H1 (cell line): ENCODE data around the gene IFT122. TPM values are rescaled to one million over a fixed set of nuclear protein-coding genes. Genes with fewer than 3 reads are reported as not detected.

Experiments
- CTCF ChIA-PET: fragments of 300-600 bp; sonication (Branson Sonifier 250); formaldehyde crosslinking; loops from one replicate; lab custom pipeline; 2021; ENCODE audit not compliant: partially characterized antibody; lab: Charles Lee
- POLR2A ChIA-PET: fragments of 300-600 bp; sonication (Branson Sonifier 250); formaldehyde crosslinking; loops from one replicate; lab custom pipeline; 2021; ENCODE audit warnings: inconsistent platforms; ENCODE audit not compliant: partially characterized antibody; lab: Charles Lee
- DNase-seq, 2 experiments: peaks; one replicate each; pipeline versions ENCODE4 v3.0.0 to v3.0.0-alpha.2; 2010 to 2022; ENCODE audit warnings: low spot score in 2 of 2, low read depth in 1 of 2, mixed read lengths in 1 of 2
- FAIRE-seq: peaks from 2 replicates; lab custom pipeline; 2011; peaks lifted over from hg19 to GRCh38; lab: Jason Lieb, UNC
- H2AFZ ChIP-seq: 2 replicates; pipeline ENCODE4 v1.8.1; 2012; ENCODE audit warnings: low read length, inconsistent platforms
- H2AK5ac ChIP-seq: 2 replicates; pipeline ENCODE4 v1.6.1; 2013; ENCODE audit warnings: low read depth, low read length
- H2BK120ac ChIP-seq: replicated peaks from 2 replicates; pipeline ENCODE3; 2013; ENCODE audit warnings: low read depth, low read length, inconsistent platforms
- H2BK12ac ChIP-seq: 2 replicates; pipeline ENCODE4 v1.6.1; 2013; ENCODE audit warnings: low read depth, low read length
- H2BK15ac ChIP-seq: 2 replicates; pipeline ENCODE4 v1.6.1; 2013; ENCODE audit warnings: low read length
- H2BK20ac ChIP-seq: 2 replicates; pipeline ENCODE4 v1.6.1; 2013; ENCODE audit warnings: low read length
- H2BK5ac ChIP-seq: 2 replicates; pipeline ENCODE4 v1.6.1; 2013; ENCODE audit warnings: low read depth, low read length
- H3K14ac ChIP-seq: 2 replicates; pipeline ENCODE4 v1.6.1; 2013; ENCODE audit warnings: inconsistent platforms; ENCODE audit not compliant: insufficient read length
- H3K18ac ChIP-seq: 2 replicates; pipeline ENCODE4 v1.6.1; 2013; ENCODE audit warnings: low read length; ENCODE audit errors: extremely low read depth
- H3K23ac ChIP-seq: 2 replicates; pipeline ENCODE4 v1.6.1; 2013; ENCODE audit warnings: inconsistent platforms; ENCODE audit not compliant: insufficient read length
- H3K23me2 ChIP-seq: 2 replicates; pipeline ENCODE4 v1.6.1; 2013; ENCODE audit warnings: low read depth, low read length
- H3K27ac ChIP-seq: 2 replicates; pipeline ENCODE4 v1.6.1; 2011; ENCODE audit warnings: low read depth, low read length, inconsistent platforms
- H3K27me3 ChIP-seq, 4 experiments: replicated peaks in 1 of 4; 1 replicate in 1 of 4; 2 replicates in 3 of 4; pipeline versions ENCODE4 v1.6.1 to v1.8.1; 2011 to 2013; ENCODE audit warnings: low read length in 3 of 4, mild to moderate bottlenecking in 3 of 4, inconsistent platforms in 2 of 4, mixed read lengths in 2 of 4, moderate library complexity in 1 of 4; ENCODE audit not compliant: control insufficient read depth in 3 of 4, insufficient read depth in 3 of 4; ENCODE audit errors: extremely low read depth in 1 of 4
- H3K36me3 ChIP-seq, 4 experiments: 2 replicates each; pipeline versions ENCODE4 v1.6.1 to v1.8.1; 2011 to 2013; ENCODE audit warnings: mild to moderate bottlenecking in 4 of 4, low read length in 3 of 4, moderate library complexity in 2 of 4, control low read depth in 1 of 4, inconsistent platforms in 1 of 4; ENCODE audit not compliant: insufficient read depth in 4 of 4, control insufficient read depth in 2 of 4
- H3K4ac ChIP-seq: replicated peaks from 2 replicates; pipeline ENCODE3; 2013; ENCODE audit warnings: low read length, low read depth, mixed read lengths, inconsistent platforms; ENCODE audit not compliant: insufficient read length
- H3K4me1 ChIP-seq, 4 experiments: replicated peaks in 1 of 4; 1 replicate in 1 of 4; 2 replicates in 3 of 4; pipeline versions ENCODE4 v1.6.1 to v1.8.1; 2011 to 2013; ENCODE audit warnings: low read length in 3 of 4, inconsistent platforms in 2 of 4, mixed read lengths in 1 of 4; ENCODE audit not compliant: insufficient read depth in 4 of 4, control insufficient read depth in 3 of 4
- H3K4me2 ChIP-seq, 2 experiments: 2 replicates each; pipeline versions ENCODE4 v1.6.1 to v1.8.1; 2011 to 2013; ENCODE audit warnings: low read depth in 2 of 2, low read length in 2 of 2, control low read depth in 1 of 2, inconsistent platforms in 1 of 2, mild to moderate bottlenecking in 1 of 2; ENCODE audit not compliant: insufficient read depth in 1 of 2
- H3K4me3 ChIP-seq, 4 experiments: fragments of 200-600, 300-600 bp in 1 of 4; sonication (generic), shearing (Covaris generic), sonication (Bioruptor Twin) in 1 of 4; 2 replicates each; pipeline versions ENCODE4 v1.5.1 to v1.8.1; 2011 to 2016; ENCODE audit warnings: low read length in 4 of 4, low read depth in 3 of 4, control low read depth in 2 of 4, inconsistent platforms in 2 of 4, mild to moderate bottlenecking in 2 of 4, mixed read lengths in 1 of 4, moderate library complexity in 1 of 4; ENCODE audit not compliant: insufficient read depth in 2 of 4; ENCODE audit errors: extremely low read depth in 1 of 4
- H3K56ac ChIP-seq: replicated peaks from 2 replicates; pipeline ENCODE3; 2013; ENCODE audit warnings: low read depth, mild to moderate bottlenecking, mixed read lengths, low read length, inconsistent platforms; ENCODE audit not compliant: insufficient read length
- H3K79me1 ChIP-seq: 2 replicates; pipeline ENCODE4 v1.6.1; 2013; ENCODE audit warnings: low read depth, low read length, control low read depth
- H3K79me2 ChIP-seq, 2 experiments: 2 replicates each; pipeline versions ENCODE4 v1.6.1 to v1.8.1; 2012 to 2013; ENCODE audit warnings: low read length in 2 of 2, mild to moderate bottlenecking in 2 of 2, inconsistent platforms in 1 of 2; ENCODE audit not compliant: insufficient read depth in 2 of 2, control insufficient read depth in 1 of 2
- H3K9ac ChIP-seq, 4 experiments: replicated peaks in 1 of 4; 1 replicate in 1 of 4; 2 replicates in 3 of 4; pipeline versions ENCODE4 v1.6.1 to v1.8.1; 2011 to 2013; ENCODE audit warnings: low read depth in 3 of 4, low read length in 3 of 4, control low read depth in 2 of 4, mild to moderate bottlenecking in 2 of 4, moderate library complexity in 2 of 4, inconsistent platforms in 1 of 4; ENCODE audit errors: extremely low read depth in 1 of 4
- H3K9me3 ChIP-seq, 2 experiments: 2 replicates each; pipeline versions ENCODE4 v1.6.1 to v1.8.1; 2012 to 2013; ENCODE audit warnings: mild to moderate bottlenecking in 2 of 2, moderate library complexity in 2 of 2, control low read depth in 1 of 2, inconsistent platforms in 1 of 2, low read depth in 1 of 2, low read length in 1 of 2, mixed read lengths in 1 of 2; ENCODE audit not compliant: insufficient read depth in 2 of 2
- H4K20me1 ChIP-seq, 2 experiments: replicated peaks in 1 of 2; 2 replicates each; pipeline versions ENCODE3 to v1.8.1; 2011 to 2013; ENCODE audit warnings: inconsistent platforms in 2 of 2, low read length in 2 of 2, mild to moderate bottlenecking in 1 of 2; ENCODE audit not compliant: insufficient read depth in 2 of 2, control insufficient read depth in 1 of 2
- H4K5ac ChIP-seq: 2 replicates; pipeline ENCODE4 v1.6.1; 2013; ENCODE audit warnings: low read length, low read depth, mixed read lengths, inconsistent platforms; ENCODE audit not compliant: insufficient read length
- H4K8ac ChIP-seq: 2 replicates; pipeline ENCODE4 v1.8.0; 2013; ENCODE audit warnings: mild to moderate bottlenecking, moderate library complexity, low read length, inconsistent platforms; ENCODE audit not compliant: insufficient read depth; ENCODE audit errors: extremely low read depth
- H4K91ac ChIP-seq: replicated peaks from 2 replicates; pipeline ENCODE3; 2013; ENCODE audit warnings: low read length, mixed read lengths, inconsistent platforms; ENCODE audit not compliant: insufficient read length
- CREB1 ChIP-seq: IDR thresholded peaks from 2 replicates; pipeline ENCODE4 v1.6.1; 2012; ENCODE audit warnings: inconsistent platforms
- EP300 ChIP-seq, 2 experiments: IDR thresholded peaks; 1 replicate in 1 of 2; 2 replicates in 1 of 2; pipeline ENCODE4 v1.6.1; 2011 to 2012; ENCODE audit warnings: low read depth in 2 of 2, low read length in 2 of 2, mild to moderate bottlenecking in 2 of 2, borderline replicate concordance in 1 of 2, inconsistent platforms in 1 of 2, moderate library complexity in 1 of 2
- HDAC6 ChIP-seq: IDR thresholded peaks from one replicate; pipeline ENCODE4 v1.7.1; 2012; ENCODE audit warnings: low read depth, mild to moderate bottlenecking, inconsistent platforms, low read length, moderate library complexity
- POLR2AphosphoS5 ChIP-seq: IDR thresholded peaks from 2 replicates; pipeline ENCODE4 v1.6.1; 2011; ENCODE audit warnings: low read depth, low read length
- SIRT6 ChIP-seq: IDR thresholded peaks from one replicate; pipeline ENCODE4 v1.7.1; 2012; ENCODE audit warnings: low read length, inconsistent platforms
- ZNF274 ChIP-seq: IDR thresholded peaks from 2 replicates; pipeline ENCODE4 v1.7.0; 2012; ENCODE audit warnings: low read length, borderline replicate concordance; ENCODE audit errors: extremely low read depth
- WGBS, 2 experiments: shearing (Covaris generic) in 1 of 2; methylation state at CpG; one replicate each; pipeline versions ENCODE4 v1.1.6 to v1.1.7; 2013 to 2015; ENCODE audit warnings: low lambda C conversion rate in 2 of 2, mixed read lengths in 2 of 2, inconsistent platforms in 1 of 2, low coverage in 1 of 2, missing lambda C conversion rate in 1 of 2; ENCODE audit not compliant: insufficient replicate concordance in 2 of 2, insufficient coverage in 1 of 2, insufficient read length in 1 of 2; ENCODE audit errors: extremely low coverage in 1 of 2, missing lambda C conversion rate in 1 of 2; 5-methylcytosine and 5-hydroxymethylcytosine counted together
- polyA plus RNA-seq, 7 experiments: library from polyadenylated mRNA; depleted of rRNA in 3 of 7; stranded (reverse) in 5 of 7; unstranded in 2 of 7; fragments of >200 nt in 5 of 7; fragments of 200-250 nt in 2 of 7; gene quantifications; 1 replicate in 5 of 7; 2 replicates in 1 of 7; 4 replicates in 1 of 7; pipeline versions ENCODE4 v1.2.1 to v1.2.3, GENCODE V29; 2011 to 2013; ENCODE audit warnings: missing spikeins in 2 of 7, mixed read lengths in 2 of 7
- total RNA-seq: library from RNA; stranded (reverse); fragmentation: NEBNext Ultra II Directional; extraction: Animal tissue kit (Norgen Biotek cat#: 25700); gene quantifications from 2 replicates; pipeline ENCODE4 v1.2.1, GENCODE V29; 2021

The IFT122 gene
- total and polyA plus RNA-seq, 2 of the 8 experiments (the other 6 are each of a cell fraction or from before 2014, with no cell fraction given) = 23.7 to 25.1 TPM

DNA sequence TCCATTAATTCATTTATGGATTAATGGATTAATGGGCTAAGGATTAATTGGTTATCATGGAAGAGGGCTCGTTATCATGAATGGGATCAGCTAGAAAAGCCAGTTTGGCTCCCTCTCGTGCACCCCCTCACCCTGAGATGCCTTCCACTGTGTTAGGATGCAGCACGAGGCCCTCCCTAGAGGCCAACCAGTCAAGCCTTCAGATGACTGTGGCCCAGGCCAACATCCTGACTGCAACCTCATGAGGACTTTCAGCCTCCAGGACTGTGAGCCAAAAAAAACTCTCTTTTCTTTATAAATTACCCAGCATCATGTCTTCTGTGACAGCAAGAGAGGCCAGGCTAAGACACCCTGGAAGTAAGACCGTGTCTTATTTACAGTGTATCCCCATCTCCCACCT lies 20.5 kb upstream of the IFT122 start:
- Histone ChIP-seq H3K14ac (no peak overlapping the region), H2BK5ac (no peak overlapping the region), H3K27me3 (peaks cover 0 to 5% (median 0%) of the 10 kb centered on the region in 4 experiments; a peak in 3 of 7 replicates), H3K27ac (no peak overlapping the region), H3K56ac (no peak overlapping the region), H3K79me2 (no peaks in the 10 kb centered on the region), H3K18ac (no peak overlapping the region), H3K23me2 (no peaks in the 10 kb centered on the region; the same call in 1 of the 2 replicates), H3K4me3 (no peak overlapping the region), H3K9me3 (no peaks in the 10 kb centered on the region), H3K4me1 (peaks cover 0 to 5% (median 0%) of the 10 kb centered on the region in 4 experiments; a peak in 4 of 7 replicates), H4K20me1 (peaks cover 0 to 3% of the 10 kb centered on the region in 2 experiments), H2AFZ (no peak overlapping the region), H3K36me3 (no peaks in the 10 kb centered on the region; a peak in 1 of 8 replicates), H3K4ac (no peak overlapping the region), H2AK5ac (no peak overlapping the region), H2BK20ac (no peak overlapping the region), H3K4me2 (no peak overlapping the region), H2BK120ac (no peak overlapping the region), H4K8ac (no peak overlapping the region), H2BK12ac (no peak overlapping the region), H3K23ac (no peak overlapping the region), H4K91ac (no peak overlapping the region), H3K79me1 (no peaks in the 10 kb centered on the region), H2BK15ac (no peak overlapping the region), H4K5ac (no peak overlapping the region), H3K9ac (no peak overlapping the region)
- TF ChIP-seq HDAC6 = no peak
- no peak for TF ChIP-seq CREB1
- TF ChIP-seq POLR2AphosphoS5 = no peak
- TF ChIP-seq ZNF274 = no peak
- no peak for TF ChIP-seq SIRT6
- TF ChIP-seq EP300 (IDR thresholded peaks at IDR 0.05; ENCODE audit: borderline replicate concordance in 1 of 2, low read depth in 2 of 2, low read length in 2 of 2) = no peak
- ChIA-PET POLR2A (interaction anchor here (1.2 to 2.4 kb wide), 2 partner anchors 9 kb away, joined by 3 to 12 read pairs; partner anchors contain the start of gene EFCAB12), CTCF (interaction anchor here (1.5 to 2.6 kb wide), 3 partner anchors 8 to 18 kb away, joined by 3 to 7 read pairs (median 7); partner anchors contain the start of gene EFCAB12)
- WGBS, 2 experiments = 83% methylated on average over 4 of the region's 4 CpGs; no CpG with 5 or more reads in 1 of the 2 experiments
- DNase-seq (no peak), FAIRE-seq (no peak)
